GM21367 (cell line): ENCODE data around the gene EHD4.

Experiments used
- ATAC-seq: cut with Tn5 transposase; IDR thresholded peaks from one replicate; pipeline ENCODE4 v1.9.1; 2021; ENCODE audit not compliant: unreplicated experiment

The EHD4 gene

GRCh38 chr15:41866263-41866703, 106.1 kb downstream of the EHD4 start:
- no peak for ATAC-seq

- no peak for ATAC-seq
Measured at GRCh38 chr15:41865490-41866055, 106.8 kb downstream of the EHD4 start.

GRCh38 chr15:41862515-41863116, 109.7 kb downstream of the EHD4 start:
- no peak for ATAC-seq

GRCh38 chr15:41861736-41862356, 110.5 kb downstream of the EHD4 start:
- ATAC-seq = no peak

- no peak for ATAC-seq
Measured at GRCh38 chr15:41860049-41860828, 112.1 kb downstream of the EHD4 start.

- ATAC-seq = no peak
Measured at GRCh38 chr15:41858756-41859155, 113.6 kb downstream of the EHD4 start.

GRCh38 chr15:41857316-41857715, 115.0 kb downstream of the EHD4 start:
- no peak for ATAC-seq

GRCh38 chr15:41856716-41857115, 115.6 kb downstream of the EHD4 start:
- ATAC-seq = no peak

GRCh38 chr15:41856262-41856661, 116.1 kb downstream of the EHD4 start:
- ATAC-seq = no peak

GRCh38 chr15:41855261-41855961, 116.9 kb downstream of the EHD4 start:
- ATAC-seq = no peak

GRCh38 chr15:41854443-41854842, 117.9 kb downstream of the EHD4 start:
- ATAC-seq = no peak

- no peak for ATAC-seq
Measured at GRCh38 chr15:41853831-41854230, 118.5 kb downstream of the EHD4 start.

- no peak for ATAC-seq
Measured at GRCh38 chr15:41852736-41853590, 119.4 kb downstream of the EHD4 start.

GRCh38 chr15:41851755-41852370, 120.5 kb downstream of the EHD4 start:
- no peak for ATAC-seq

- no peak for ATAC-seq
Measured at GRCh38 chr15:41851167-41851523, 121.2 kb downstream of the EHD4 start.

GRCh38 chr15:41850482-41851166, 121.7 kb downstream of the EHD4 start:
- ATAC-seq = no peak

GRCh38 chr15:41849861-41850260, 122.5 kb downstream of the EHD4 start:
- no peak for ATAC-seq

GRCh38 chr15:41849204-41849603, 123.2 kb downstream of the EHD4 start:
- ATAC-seq = no peak

GRCh38 chr15:41848631-41849030, 123.7 kb downstream of the EHD4 start:
- ATAC-seq = no peak
